A549 (cell line): ENCODE data around the gene IFI27L1. TPM values are rescaled to one million over a fixed set of nuclear protein-coding genes. Genes with fewer than 3 reads are reported as not detected.

Source experiments
- ATAC-seq, 2 experiments: fragments of 200-7000 bp in 1 of 2; fragments of >200 bp in 1 of 2; cut with Nextera tagmentation in 1 of 2; cut with Tn5 transposase in 1 of 2; 3 replicates each; pipeline versions ENCODE4 v1.8.0 to v1.9.1; 2018 to 2020; ENCODE audit warnings: mild to moderate bottlenecking in 1 of 2, moderate library complexity in 1 of 2
- CTCF ChIA-PET: fragments of 300-600 bp; sonication (Branson Sonifier 250); formaldehyde crosslinking; extraction: SDS; loops from one replicate; lab custom pipeline; 2021; ENCODE audit warnings: antibody characterized with exemption, inconsistent platforms; lab: Yijun Ruan, JAX
- POLR2A ChIA-PET: fragments of 350-600 bp; formaldehyde crosslinking; extraction: SDS; loops from one replicate; lab custom pipeline; 2021; ENCODE audit warnings: antibody characterized with exemption, inconsistent platforms; lab: Yijun Ruan, JAX
- DNase-seq, 2 experiments: peaks; one replicate each; pipeline versions ENCODE4 v3.0.0 to v3.0.0-alpha.2; 2011 to 2016; ENCODE audit warnings: low read depth in 1 of 2, low spot score in 1 of 2
- FAIRE-seq: peaks from 2 replicates; lab custom pipeline; 2011; peaks lifted over from hg19 to GRCh38; lab: Jason Lieb, UNC
- H3K27ac ChIP-seq, 2 experiments: fragments of >200 bp; sonication (Bioruptor Twin); formaldehyde crosslinking; 3 replicates each; pipeline ENCODE4 v1.5.1; 2016 to 2017
- H3K4me1 ChIP-seq: fragments of >200 bp; sonication (Bioruptor Twin); formaldehyde crosslinking; 3 replicates; pipeline ENCODE4 v1.6.1; 2016
- H3K4me2 ChIP-seq: fragments of >200 bp; sonication (Bioruptor Twin); formaldehyde crosslinking; 3 replicates; pipeline ENCODE4 v1.6.1; 2016
- H3K4me3 ChIP-seq: fragments of >200 bp; sonication (Bioruptor Twin); formaldehyde crosslinking; 3 replicates; pipeline ENCODE4 v1.5.1; 2016
- H3K9me3 ChIP-seq: fragments of >200 bp; sonication (Bioruptor Twin); formaldehyde crosslinking; 3 replicates; pipeline ENCODE4 v1.6.1; 2016
- ATOH8 ChIP-seq: fragments of 250-450 bp; sonication (Bioruptor Pico); IDR thresholded peaks from 2 replicates; pipeline ENCODE4 v1.5.0; 2020; ENCODE audit warnings: low read depth, mild to moderate bottlenecking, moderate library complexity
- BHLHE40 ChIP-seq: IDR thresholded peaks from 2 replicates; pipeline ENCODE4 v1.6.1; 2012; ENCODE audit warnings: low read depth, low read length, inconsistent platforms
- CHD2 ChIP-seq: fragments of 150-350 bp; IDR thresholded peaks from 2 replicates; pipeline ENCODE4 v1.6.1; 2014; ENCODE audit warnings: low read length; ENCODE audit not compliant: partially characterized antibody
- CTCF ChIP-seq: fragments of >200 bp; sonication (Bioruptor Twin); formaldehyde crosslinking; IDR thresholded peaks from 3 replicates; pipeline ENCODE4 v1.5.1; 2016
- ELK1 ChIP-seq: fragments of 150-350 bp; IDR thresholded peaks from 2 replicates; pipeline ENCODE4 v1.6.1; 2014; ENCODE audit warnings: low read depth, mild to moderate bottlenecking, low read length
- HOXA7 ChIP-seq: fragments of 250-450 bp; sonication (Bioruptor Pico); IDR thresholded peaks from 2 replicates; pipeline ENCODE4 v1.5.0; 2020; ENCODE audit warnings: mild to moderate bottlenecking, moderate library complexity
- JUNB ChIP-seq: fragments of >200 bp; sonication (Bioruptor Twin); formaldehyde crosslinking; IDR thresholded peaks from 2 replicates; pipeline ENCODE4 v1.6.1; 2016
- MAFK ChIP-seq: fragments of 450-650 bp; IDR thresholded peaks from 2 replicates; pipeline ENCODE4 v1.6.1; 2014; ENCODE audit not compliant: partially characterized antibody
- MYC ChIP-seq: IDR thresholded peaks from 2 replicates; pipeline ENCODE4 v1.6.1; 2012; ENCODE audit warnings: mild to moderate bottlenecking, inconsistent platforms, low read length, improper control_type of control experiment, borderline replicate concordance
- NR3C1 ChIP-seq: fragments of >200 bp; sonication (Bioruptor Twin); formaldehyde crosslinking; IDR thresholded peaks from 3 replicates; pipeline ENCODE4 v1.6.1; 2017
- PBX3 ChIP-seq: IDR thresholded peaks from 2 replicates; pipeline ENCODE4 v1.6.1; 2012
- RAD21 ChIP-seq, 2 experiments: fragments of >200 bp in 1 of 2; sonication (Bioruptor Twin) in 1 of 2; formaldehyde crosslinking in 1 of 2; IDR thresholded peaks in 1 of 2; conservative IDR thresholded peaks in 1 of 2; 2 replicates in 1 of 2; 3 replicates in 1 of 2; pipeline ENCODE4 v1.6.1; 2012 to 2018; ENCODE audit warnings: inconsistent platforms in 1 of 2
- RARB ChIP-seq: fragments of 250-450 bp; sonication (Bioruptor Pico); IDR thresholded peaks from 2 replicates; pipeline ENCODE4 v1.8.0; 2021; ENCODE audit warnings: mild to moderate bottlenecking, moderate library complexity
- REST ChIP-seq: fragments of 200-600 bp; sonication (generic); IDR thresholded peaks from 2 replicates; pipeline ENCODE4 v1.6.1; 2016; ENCODE audit warnings: antibody characterized with exemption, mild to moderate bottlenecking, moderate library complexity
- RNF2 ChIP-seq: fragments of 200-600 bp; sonication (generic); IDR thresholded peaks from 2 replicates; pipeline ENCODE4 v1.6.1; 2016; ENCODE audit warnings: low read depth, mild to moderate bottlenecking, antibody characterized with exemption, moderate library complexity, borderline replicate concordance
- SMC3 ChIP-seq: fragments of >200 bp; sonication (Bioruptor Twin); formaldehyde crosslinking; IDR thresholded peaks from 3 replicates; pipeline ENCODE4 v1.6.1; 2018; ENCODE audit warnings: inconsistent platforms
- SREBF2 ChIP-seq: fragments of 450-650 bp; IDR thresholded peaks from 2 replicates; pipeline ENCODE4 v1.6.1; 2014; ENCODE audit warnings: mild to moderate bottlenecking, moderate library complexity
- USF2 ChIP-seq: fragments of 450-650 bp; IDR thresholded peaks from 2 replicates; pipeline ENCODE4 v1.6.1; 2014; ENCODE audit warnings: antibody characterized with exemption
- ZFP36 ChIP-seq: fragments of 450-650 bp; IDR thresholded peaks from 2 replicates; pipeline ENCODE4 v1.6.1; 2014; ENCODE audit warnings: borderline replicate concordance; ENCODE audit not compliant: partially characterized antibody
- WGBS: methylation state at CpG from one replicate; pipeline ENCODE4 v1.1.6; 2017; ENCODE audit errors: missing lambda C conversion rate; 5-methylcytosine and 5-hydroxymethylcytosine counted together
- polyA plus RNA-seq, 4 experiments: library from polyadenylated mRNA; depleted of rRNA in 3 of 4; stranded (reverse); fragments of >200 nt; fragmentation: RNase III in 1 of 4; extraction: RNeasy Plus Mini Kit Qiagen cat#74134 plus additional on column Dnase treatment in 1 of 4; gene quantifications; 2 replicates in 3 of 4; 3 replicates in 1 of 4; pipeline ENCODE4 v1.2.3, GENCODE V29; 2011 to 2017

The IFI27L1 gene
- polyA plus RNA-seq, 2 of the 4 experiments (the other 2 are of a cell fraction) = 15.9 to 28.0 TPM

GRCh38 chr14:94034886-94035285, 46.2 kb upstream of the IFI27L1 start:
- ChIA-PET CTCF (interaction anchor here (0.7 to 9.5 kb wide), 7 partner anchors 11 to 109 kb away, joined by 3 to 78 read pairs (median 8); no protein-coding TSS in a partner anchor), POLR2A (no interaction called here)
- Histone ChIP-seq H3K4me2 (no peak overlapping the region), H3K4me1 (no peaks in the 10 kb centered on the region), H3K27ac (no peak overlapping the region), H3K4me3 (no peak overlapping the region), H3K9me3 (peaks cover 7% of the 10 kb centered on the region; the same call in 1 of the 3 replicates)
- DNase-seq (no peak), ATAC-seq (no peak), FAIRE-seq (no peak)
- 86% methylated on average over 3 of the region's 3 CpGs for WGBS
- TF ChIP-seq PBX3 (no peak), BHLHE40 (no peak), NR3C1 (no peak), CHD2 (no peak), MYC (no peak), JUNB (no peak), ZFP36 (no peak), ELK1 (no peak), SREBF2 (no peak), REST (no peak), ATOH8 (no peak), RARB (CRISPR knock-in tag) (no peak), RNF2 (no peak), MAFK (no peak)

- TF ChIP-seq RAD21 (conservative IDR thresholded peaks at IDR 0.05 in 1 of 2, IDR thresholded peaks at IDR 0.05 in 1 of 2) = peak; percentile 54 to 58; a peak in 4 of 5 replicates
- TF ChIP-seq SMC3 = peak; percentile 58
- TF ChIP-seq USF2 = peak; percentile 6; the same call in 1 of the 2 replicates
- no peak for TF ChIP-seq HOXA7 (CRISPR knock-in tag)
- peak; percentile 62 for TF ChIP-seq CTCF
- no peak for TF ChIP-seq JUNB
- peak; percentile 87 to 97 for ATAC-seq
- no peak overlapping the region for H3K4me3 ChIP-seq
- H3K9me3 ChIP-seq = peaks cover 7% of the 10 kb centered on the region; the same call in 1 of the 3 replicates
- no peaks in the 10 kb centered on the region for H3K4me1 ChIP-seq
- 23% methylated on average over 12 of the region's 12 CpGs for WGBS
- H3K4me2 ChIP-seq = no peak overlapping the region
- POLR2A ChIA-PET = interaction anchor here (0.7 to 1.0 kb wide), 2 partner anchors 10 to 45 kb away, joined by 3 read pairs; partner anchors contain the start of genes IFI27L1 and OTUB2
- CTCF ChIA-PET = interaction anchor here (0.6 to 9.5 kb wide), 32 partner anchors 8 to 450 kb away, joined by 3 to 78 read pairs (median 5); partner anchors contain the start of genes IFI27L2 and OTUB2
- FAIRE-seq = peak; percentile 92
- H3K27ac ChIP-seq = no peak overlapping the region
- peak; percentile 71 to 76 for DNase-seq
Observed at GRCh38 chr14:94036313-94037167, 44.6 kb upstream of the IFI27L1 start.
